ENCODE measurements around the gene APEX1. TPM values are rescaled to one million over a fixed set of nuclear protein-coding genes. Genes with fewer than 3 reads are reported as not detected.
A peak's percentile ranks its signal among the peaks of the same experiment; 100 is the strongest.
"Not testable (repeated sequence)": the region's sequence is repeated elsewhere in the genome, so short reads cannot be mapped to it uniquely, and the experiment has no call there.

The APEX1 gene
- total RNA-seq, 2 donors from 2014 or later = 86.7 to 101 TPM

DNA sequence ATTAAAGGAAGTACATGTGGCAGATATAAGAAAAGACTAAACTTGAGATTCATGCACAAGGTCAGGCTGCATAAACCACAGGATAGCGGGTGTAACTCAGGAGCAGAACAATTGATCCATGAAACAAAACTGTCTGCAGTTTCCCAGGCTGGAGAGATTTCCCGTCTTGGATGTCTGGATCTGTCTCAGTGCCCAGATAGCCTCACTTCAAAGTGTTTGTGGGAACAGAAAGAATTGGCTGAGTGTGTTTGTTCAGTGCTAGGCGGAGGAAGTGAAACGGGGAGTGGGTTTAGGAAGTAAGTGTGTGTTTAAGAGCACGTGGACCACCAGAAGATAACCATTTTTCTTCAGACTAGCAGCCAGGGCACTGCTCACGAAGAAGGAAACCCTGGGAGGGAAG, 48.9 kb downstream of the APEX1 start:
- H3K4me1 ChIP-seq = no peaks in the 10 kb centered on the region
- DNase-seq = no peak
- H3K27ac ChIP-seq = no peak overlapping the region
- 26 to 45% methylated on average over 6 of the region's 6 CpGs for WGBS, 2 donors
- H3K36me3 ChIP-seq (replicated peaks in 1 of 2; ENCODE audit: insufficient read depth in 1 of 2, low read depth in 2 of 2) = no peaks in the 10 kb centered on the region
- no peaks in the 10 kb centered on the region for H3K27me3 ChIP-seq
- intact Hi-C loops (cut with DNase I) = no loop called here
- no peak for ATAC-seq
- TF ChIP-seq POLR2A (IDR thresholded peaks at IDR 0.05) = no peak
- TF ChIP-seq, protein P1, sequence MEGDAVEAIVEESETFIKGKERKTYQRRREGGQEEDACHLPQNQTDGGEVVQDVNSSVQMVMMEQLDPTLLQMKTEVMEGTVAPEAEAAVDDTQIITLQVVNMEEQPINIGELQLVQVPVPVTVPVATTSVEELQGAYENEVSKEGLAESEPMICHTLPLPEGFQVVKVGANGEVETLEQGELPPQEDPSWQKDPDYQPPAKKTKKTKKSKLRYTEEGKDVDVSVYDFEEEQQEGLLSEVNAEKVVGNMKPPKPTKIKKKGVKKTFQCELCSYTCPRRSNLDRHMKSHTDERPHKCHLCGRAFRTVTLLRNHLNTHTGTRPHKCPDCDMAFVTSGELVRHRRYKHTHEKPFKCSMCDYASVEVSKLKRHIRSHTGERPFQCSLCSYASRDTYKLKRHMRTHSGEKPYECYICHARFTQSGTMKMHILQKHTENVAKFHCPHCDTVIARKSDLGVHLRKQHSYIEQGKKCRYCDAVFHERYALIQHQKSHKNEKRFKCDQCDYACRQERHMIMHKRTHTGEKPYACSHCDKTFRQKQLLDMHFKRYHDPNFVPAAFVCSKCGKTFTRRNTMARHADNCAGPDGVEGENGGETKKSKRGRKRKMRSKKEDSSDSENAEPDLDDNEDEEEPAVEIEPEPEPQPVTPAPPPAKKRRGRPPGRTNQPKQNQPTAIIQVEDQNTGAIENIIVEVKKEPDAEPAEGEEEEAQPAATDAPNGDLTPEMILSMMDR (IDR thresholded peaks at IDR 0.05) = no peak
- no peak overlapping the region for H3K4me3 ChIP-seq
- H3K9me3 ChIP-seq = no peaks in the 10 kb centered on the region

DNA sequence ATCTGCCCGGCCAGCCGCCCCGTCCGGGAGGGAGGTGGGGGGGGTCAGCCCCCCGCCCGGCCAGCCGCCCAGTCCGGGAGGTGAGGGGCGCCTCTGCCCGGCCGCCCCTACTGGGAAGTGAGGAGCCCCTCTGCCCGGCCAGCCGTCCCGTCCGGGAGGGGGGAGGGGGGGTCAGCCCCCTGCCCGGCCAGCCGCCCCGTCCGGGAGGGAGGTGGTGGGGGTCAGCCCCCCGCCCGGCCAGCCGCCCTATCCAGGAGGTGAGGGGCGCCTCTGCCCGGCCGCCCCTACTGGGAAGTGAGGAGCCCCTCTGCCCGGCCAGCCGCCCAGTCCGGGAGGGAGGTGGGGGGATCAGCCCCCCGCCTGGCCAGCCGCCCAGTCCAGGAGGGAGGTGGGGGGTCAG, 51.2 kb downstream of the APEX1 start:
- not testable (repeated sequence) for DNase-seq
- 100% methylated on average over 1 of the region's 30 CpGs; no CpG with 5 or more reads in 1 of the 2 donors for WGBS, 2 donors

DNA sequence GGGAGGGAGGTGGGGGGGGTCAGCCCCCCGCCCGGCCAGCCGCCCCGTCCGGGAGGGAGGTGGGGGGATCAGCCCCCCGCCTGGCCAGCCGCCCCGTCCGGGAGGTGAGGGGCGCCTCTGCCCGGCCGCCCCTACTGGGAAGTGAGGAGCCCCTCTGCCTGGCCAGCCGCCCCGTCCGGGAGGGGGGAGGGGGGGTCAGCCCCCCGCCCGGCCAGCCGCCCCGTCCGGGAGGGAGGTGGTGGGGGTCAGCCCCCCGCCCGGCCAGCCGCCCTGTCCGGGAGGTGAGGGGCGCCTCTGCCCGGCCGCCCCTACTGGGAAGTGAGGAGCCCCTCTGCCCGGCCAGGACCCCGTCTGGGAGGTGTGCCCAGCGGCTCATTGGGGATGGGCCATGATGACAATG, 51.7 kb downstream of the APEX1 start:
- H3K4me3 ChIP-seq; H3K27me3 ChIP-seq; H3K36me3 ChIP-seq (replicated peaks in 1 of 2; ENCODE audit: insufficient read depth in 1 of 2, low read depth in 2 of 2); H3K27ac ChIP-seq; H3K9me3 ChIP-seq; intact Hi-C loops (cut with DNase I); DNase-seq; ATAC-seq; H3K4me1 ChIP-seq: not testable (repeated sequence)
- no CpG with 5 or more reads among the region's 30 CpGs for WGBS, 2 donors

More for the DNA sequence above, 51.2 kb downstream of the APEX1 start:
- intact Hi-C loops (cut with DNase I); H3K9me3 ChIP-seq; H3K27ac ChIP-seq; H3K36me3 ChIP-seq (replicated peaks in 1 of 2; ENCODE audit: insufficient read depth in 1 of 2, low read depth in 2 of 2); H3K4me1 ChIP-seq; H3K27me3 ChIP-seq; H3K4me3 ChIP-seq; ATAC-seq: not testable (repeated sequence)

Small RNA genes within 50 kb of the gene (small RNA-seq; reads per million reads assigned to genes)
- gene RNA5SP382 = 0.52 reads per million, percentile 4 among the genes with 10 or more reads in this experiment

Other genes starting within 250 kb of the APEX1 start
- gene OR11H6, start 231.5 kb upstream of the APEX1 start, total RNA-seq = not detected
- not detected for gene OR11H7, start 226.2 kb upstream of the APEX1 start, total RNA-seq
- not detected for gene OR11H4, start 215.9 kb upstream of the APEX1 start, total RNA-seq
- gene TTC5, start 149.3 kb upstream of the APEX1 start, total RNA-seq = 10 to 100 TPM; 12.5 to 16.6 TPM
- gene CCNB1IP1, start 121.9 kb upstream of the APEX1 start, total RNA-seq = 10 to 100 TPM; 17.1 to 66.9 TPM
- 10 to 100 TPM in 1 of 2 donors, 1 to 10 TPM in 1; 5.6 to 11.7 TPM for gene PARP2, start 111.6 kb upstream of the APEX1 start, total RNA-seq
- 10 to 100 TPM; 32.3 to 35.3 TPM for gene TEP1, start 41.7 kb upstream of the APEX1 start, total RNA-seq
- under 1 TPM in 1 of 2 donors, not detected in 1; 0.26 TPM for gene KLHL33, start 19.1 kb upstream of the APEX1 start, total RNA-seq
- 10 to 100 TPM; 36.1 to 53.4 TPM for gene OSGEP, start 414 bp upstream of the APEX1 start, total RNA-seq
- gene PIP4P1, start 6.2 kb downstream of the APEX1 start, total RNA-seq = 10 to 100 TPM; 12.2 to 12.5 TPM
- gene PNP, start 14.2 kb downstream of the APEX1 start, total RNA-seq = 10 to 100 TPM; 20.4 to 24.9 TPM
- 1 to 10 TPM in 1 of 2 donors, not detected in 1; 4.3 TPM for gene RNASE10, start 50.3 kb downstream of the APEX1 start, total RNA-seq
- not detected for gene RNASE9, start 105.8 kb downstream of the APEX1 start, total RNA-seq
- not detected for gene RNASE11, start 132.8 kb downstream of the APEX1 start, total RNA-seq
- not detected for gene RNASE12, start 136.2 kb downstream of the APEX1 start, total RNA-seq
- gene OR6S1, start 186.5 kb downstream of the APEX1 start, total RNA-seq = not detected
- gene RNASE4, start 229.3 kb downstream of the APEX1 start, total RNA-seq = 10 to 100 TPM; 41.8 to 47.5 TPM
- 10 to 100 TPM; 24.1 to 28.0 TPM for gene ANG, start 233.5 kb downstream of the APEX1 start, total RNA-seq